AG08395 (cell line): Measurements from ENCODE around the gene CDH16.

Source experiments
- DNase-seq: peaks from one replicate; pipeline ENCODE4 v3.0.0; 2012; ENCODE audit warnings: mixed read lengths, low spot score

The CDH16 gene

DNA sequence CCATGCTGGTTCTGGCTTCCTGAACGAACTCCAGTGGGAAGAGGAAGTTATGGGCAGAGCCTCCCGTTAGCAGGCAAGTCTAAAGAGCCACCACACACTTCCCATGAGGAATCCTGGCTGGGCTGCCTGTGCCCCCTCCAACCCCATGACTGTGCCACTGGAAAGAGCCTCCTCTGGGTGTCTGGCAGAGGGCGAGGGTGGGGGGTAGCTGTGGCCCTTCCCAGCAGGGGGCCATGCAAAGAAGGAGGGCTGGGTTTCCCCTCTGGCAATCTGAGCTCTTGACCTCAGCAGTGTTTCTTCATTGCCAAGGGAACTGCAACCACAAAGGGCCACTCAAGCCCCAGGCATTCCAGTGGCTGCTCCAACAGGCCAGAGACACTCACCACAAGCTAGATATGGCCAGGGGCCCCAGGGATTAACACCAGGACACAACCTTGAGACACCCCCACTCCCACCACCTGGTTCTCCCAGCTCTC, 8.3 kb upstream of the CDH16 start:
- peak; percentile 92 for DNase-seq

DNA sequence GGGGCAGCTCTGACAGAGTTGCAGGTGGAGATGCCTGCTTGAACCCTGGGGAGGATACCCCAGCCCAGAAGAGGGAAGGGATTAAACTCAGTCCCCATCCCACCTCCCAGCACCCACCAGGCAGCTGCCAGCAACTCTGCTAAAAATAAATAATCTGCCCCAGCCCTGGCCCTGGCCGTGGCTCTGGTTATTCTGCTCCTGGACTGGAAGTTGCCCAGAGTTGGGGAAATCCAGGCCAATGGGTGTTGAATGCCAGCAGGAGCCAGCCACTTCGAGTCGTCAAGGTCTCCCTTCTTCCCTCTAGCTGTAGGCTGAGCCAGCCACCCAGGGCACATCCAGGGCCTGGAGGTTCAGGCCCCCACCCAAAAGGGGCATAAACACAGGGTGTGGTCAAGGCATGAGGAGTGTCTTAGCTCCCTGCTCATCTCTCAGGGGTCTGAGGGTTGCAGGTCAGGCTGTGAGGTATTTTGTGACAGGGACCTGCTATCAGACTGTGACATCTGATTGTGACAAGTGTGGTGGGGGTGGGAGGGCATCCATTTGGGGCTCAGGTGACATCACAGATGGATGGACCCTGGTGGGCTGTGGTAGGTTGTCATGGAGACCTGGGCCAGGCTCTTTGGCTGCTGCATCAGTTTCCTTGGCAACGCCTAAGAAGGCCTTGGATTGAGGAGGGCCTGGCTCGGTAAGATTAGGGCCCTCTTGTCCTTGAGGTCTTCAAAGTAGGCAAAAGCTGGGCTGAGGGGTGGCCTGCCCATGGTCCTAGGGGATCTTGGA, 7.7 kb upstream of the CDH16 start:
- no peak for DNase-seq

DNA sequence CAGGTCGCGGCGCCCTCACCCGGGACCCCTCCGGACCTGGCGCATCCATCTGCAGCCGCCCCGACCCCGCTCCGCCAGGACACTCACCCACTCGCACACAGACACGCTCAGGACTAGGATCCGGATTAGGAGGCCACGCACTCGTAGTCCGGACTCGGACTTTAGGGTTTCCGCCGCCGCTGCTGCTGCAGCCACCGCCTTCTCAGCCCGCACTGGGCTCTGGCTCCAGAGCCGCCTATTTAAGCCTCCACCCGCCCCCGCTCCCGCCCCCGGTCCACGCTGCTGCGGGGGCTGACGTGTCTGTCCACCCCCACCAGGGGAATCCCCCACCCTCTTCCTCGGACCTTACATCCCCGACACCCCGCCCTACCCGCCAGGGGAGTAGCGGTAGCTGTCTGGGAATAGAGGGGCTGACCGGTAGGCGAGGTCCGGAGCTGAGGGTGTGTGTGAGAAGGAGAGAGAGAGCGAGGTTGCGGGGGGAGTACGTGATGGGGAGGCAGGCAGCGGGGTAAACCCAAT, 6.7 kb upstream of the CDH16 start, which contains the start of gene RRAD:
Gene RRAD, minus strand, starts transcription at position 214 of the 519 bp plus-strand sequence. CDS start 356 bp downstream, outside the sequence.
- DNase-seq = no peak

DNA sequence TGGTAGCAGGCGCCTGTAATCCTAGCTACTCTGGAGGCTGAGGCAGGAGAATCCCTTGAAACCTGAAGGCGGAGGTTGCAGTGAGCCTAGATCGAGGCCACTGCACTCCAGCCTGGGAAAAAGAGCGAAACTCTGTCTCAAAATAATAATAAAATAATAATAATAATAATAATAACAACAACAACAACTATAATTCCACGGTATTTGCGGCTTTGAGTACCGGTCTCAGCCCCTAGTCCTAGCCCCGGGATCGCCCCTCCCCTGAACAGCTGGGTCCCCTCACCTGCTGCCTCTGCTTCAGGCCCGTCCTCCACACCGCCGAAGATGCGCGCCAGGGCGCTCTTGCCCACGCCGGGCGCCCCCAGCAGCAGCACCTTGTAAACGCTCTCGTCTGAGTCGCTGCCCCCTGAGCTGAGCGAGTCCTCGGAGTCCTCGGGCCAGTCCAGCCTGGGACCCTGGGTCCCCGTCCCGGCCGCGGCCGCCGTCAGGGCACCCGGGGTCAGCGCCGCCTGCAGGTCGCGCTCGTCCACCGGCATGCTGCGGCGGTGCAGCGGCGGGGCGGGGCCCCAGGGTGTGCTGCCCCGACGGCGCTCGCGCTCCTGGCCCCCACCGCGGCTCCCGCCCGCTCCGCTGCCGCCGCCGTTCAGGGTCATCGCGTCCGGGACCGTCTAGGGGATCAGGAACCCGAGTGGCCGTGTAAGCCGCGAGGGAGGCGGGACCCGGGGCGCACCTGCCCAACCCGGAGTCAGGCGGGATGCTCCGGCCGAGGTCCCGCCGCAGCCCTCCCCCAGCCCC, 6.0 kb upstream of the CDH16 start:
- peak; percentile 57 for DNase-seq

DNA sequence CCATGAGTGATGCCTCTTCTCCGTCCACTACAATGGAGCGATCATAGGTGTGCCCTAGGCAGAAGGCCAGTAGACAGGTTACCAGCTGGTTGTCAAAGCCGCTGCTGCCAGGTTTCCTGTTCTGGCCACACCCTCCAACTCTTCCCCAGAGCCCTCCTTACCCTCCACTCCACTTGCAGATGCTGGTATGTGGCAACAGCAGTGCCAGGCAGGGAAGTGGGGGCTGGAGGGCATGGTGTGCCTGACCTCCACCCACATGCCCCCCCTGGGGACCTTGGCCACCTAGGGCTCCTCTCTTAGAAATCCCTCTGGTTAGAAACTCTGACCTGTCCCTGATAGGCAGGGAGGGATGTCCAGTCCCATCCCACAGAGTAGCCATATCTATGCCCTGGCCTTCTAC, 5.2 kb upstream of the CDH16 start:
- no peak for DNase-seq

DNA sequence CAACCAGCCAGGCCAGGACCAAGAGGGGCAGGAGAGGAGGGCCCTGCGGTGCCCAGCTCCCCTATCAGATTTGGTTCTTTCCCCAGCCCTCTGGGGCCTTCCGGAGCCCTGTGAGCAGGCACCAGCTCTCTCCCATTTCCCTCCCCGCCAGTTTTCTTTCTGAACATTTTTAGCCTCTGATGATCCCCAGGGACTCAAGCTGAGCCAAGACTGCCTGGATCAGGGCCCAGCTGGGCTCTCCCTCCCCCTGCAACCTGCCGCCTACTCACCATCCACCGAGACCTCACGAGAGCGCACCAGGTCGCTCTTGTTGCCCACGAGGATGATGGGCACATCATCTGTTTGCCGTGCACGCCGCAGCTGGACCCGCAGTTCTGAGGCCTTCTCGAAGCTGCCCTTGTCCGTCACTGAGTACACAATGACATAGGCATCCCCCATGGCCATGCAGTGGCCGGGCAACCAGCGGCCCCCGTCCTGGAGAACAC, 4.6 kb upstream of the CDH16 start:
- DNase-seq = no peak

DNA sequence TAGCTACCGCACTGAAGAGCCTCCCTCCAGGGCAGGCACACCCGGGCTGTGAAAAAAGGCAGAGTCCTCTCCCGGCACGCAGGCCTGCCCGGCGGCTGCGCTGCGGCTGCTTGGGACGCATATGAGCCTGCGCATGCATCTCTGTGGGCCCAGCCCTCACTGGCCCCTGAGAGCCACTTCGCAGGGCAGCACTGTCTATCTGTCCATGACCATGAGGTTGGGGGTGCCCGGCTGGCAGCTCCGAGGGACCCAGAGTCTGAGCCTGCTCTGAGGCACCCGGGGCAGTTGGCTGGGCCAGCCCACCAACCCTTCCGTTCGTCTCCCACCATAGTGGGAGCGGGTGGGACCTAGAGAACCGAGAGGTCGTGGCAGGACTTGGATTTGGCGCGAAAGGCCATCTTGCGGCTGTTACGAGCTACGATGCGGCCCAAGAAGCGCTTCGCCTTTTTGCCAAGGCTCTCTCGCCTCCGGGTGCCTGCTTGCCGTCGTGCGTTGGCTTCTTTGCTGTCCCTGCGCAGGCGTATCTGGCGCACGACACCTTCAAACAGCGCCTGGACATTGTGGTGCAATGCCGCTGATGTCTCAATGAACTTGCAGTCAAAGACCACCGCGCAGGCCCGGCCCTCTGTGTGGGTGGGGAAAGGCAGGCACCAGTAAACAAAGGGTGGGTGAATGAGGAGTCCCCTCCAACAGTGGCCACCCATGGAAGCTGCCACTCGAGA, 3.2 kb upstream of the CDH16 start:
- no peak for DNase-seq

DNA sequence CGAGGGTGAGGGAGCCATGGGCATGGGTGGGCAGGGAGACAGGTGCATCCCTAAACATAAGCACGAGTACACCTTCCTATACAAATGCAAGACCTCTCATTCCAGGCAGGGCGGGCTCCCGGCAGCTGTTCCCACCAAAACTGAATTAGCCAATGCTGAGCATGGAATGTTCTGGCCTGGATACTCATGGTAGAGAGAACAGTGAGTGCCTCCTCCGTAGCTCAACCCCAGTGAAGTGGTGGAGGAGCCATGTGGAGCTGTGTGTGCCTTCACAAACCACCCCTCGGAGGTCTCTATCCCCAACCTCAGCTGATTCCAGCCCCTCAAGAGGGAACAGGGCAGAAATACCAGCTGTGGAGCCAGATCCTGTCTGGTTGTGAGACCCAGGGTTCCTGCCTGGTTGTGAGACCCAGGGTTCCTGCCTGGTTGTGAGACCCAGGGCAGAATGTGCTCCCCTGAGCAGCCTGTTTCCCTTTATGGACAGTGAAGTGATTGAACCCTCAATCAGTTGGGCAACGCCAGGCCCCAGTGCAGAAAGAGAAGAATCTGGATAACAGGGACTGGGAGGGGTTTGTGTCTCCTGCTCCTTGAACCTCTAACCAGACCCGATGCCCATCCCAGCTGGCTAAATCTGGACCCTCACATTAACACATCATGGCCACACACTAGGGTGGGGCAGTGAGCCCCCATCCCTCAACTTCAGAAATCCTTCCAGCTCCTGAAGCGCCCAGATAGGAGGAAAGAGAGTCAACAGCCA, 2.4 kb upstream of the CDH16 start:
- no peak for DNase-seq

DNA sequence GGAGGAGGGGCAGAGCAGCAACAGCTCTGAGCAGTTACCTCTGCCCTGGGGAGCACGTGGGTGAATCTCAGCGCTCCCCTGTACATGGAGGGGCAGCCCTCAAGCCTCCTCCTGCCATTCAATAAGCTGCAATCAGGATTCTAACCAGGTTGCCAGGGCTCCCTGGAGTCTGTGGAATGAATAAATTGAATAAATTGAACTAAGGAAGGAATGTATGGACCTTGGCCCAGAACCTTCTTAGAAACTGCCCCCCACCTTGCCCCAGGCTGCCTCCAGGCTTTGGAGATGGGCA, 1.6 kb upstream of the CDH16 start:
- DNase-seq = no peak

DNA sequence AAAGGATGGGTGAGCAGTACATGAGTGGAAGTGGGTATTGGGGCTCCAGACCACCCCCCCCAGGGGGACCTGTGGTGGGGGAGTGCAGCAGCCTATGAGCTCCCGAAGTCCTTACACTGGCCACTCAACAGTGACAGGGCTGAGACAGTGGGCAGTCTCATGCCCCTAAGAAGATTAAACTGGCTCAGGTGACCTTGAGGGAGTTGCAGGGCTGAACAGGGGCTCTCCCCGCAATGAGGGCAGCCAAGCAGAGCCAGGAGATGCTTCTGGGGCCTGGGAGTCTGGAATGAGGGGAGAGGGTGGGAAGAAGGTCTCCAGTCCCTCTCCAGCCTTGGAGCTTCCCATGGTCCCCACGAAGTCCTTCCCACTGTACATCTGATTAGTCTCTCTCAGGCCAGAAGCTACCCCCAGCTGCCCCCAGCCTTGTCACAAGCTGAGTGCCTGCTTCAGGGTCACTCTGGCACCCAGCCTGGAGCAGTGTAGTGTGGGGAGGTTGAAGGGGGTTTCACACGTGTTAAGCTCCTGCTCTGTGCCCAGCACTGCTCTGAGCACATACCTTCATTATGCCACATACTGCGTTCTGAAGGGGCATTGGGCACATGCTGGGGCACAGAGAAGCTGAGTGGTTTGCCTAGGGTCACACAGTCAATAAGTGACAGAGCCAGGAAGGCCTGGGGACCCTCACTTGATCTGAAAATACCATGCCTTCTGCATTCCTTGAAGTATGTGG, 1.0 kb upstream of the CDH16 start:
- DNase-seq = no peak

DNA sequence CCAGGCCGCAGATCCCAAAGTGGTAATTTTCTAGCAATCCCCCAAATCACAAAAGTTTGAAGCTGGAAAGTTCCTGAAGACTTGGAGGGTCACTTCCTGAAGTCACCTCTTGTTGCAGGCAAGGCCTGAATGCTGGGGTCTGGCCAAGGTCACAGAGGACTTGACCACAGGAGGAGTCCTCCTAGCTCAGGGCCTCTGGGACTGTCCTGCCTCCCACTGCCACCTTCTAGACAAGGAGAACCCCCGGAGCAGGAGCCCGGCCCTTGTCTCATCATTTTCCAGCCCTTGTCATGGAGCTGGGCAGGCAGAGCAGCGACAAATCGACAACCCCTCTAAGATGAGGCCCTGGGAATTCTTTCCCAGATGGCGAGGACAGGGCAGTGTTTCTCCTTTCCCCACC, 330 bp downstream of the CDH16 start:
- no peak for DNase-seq

DNA sequence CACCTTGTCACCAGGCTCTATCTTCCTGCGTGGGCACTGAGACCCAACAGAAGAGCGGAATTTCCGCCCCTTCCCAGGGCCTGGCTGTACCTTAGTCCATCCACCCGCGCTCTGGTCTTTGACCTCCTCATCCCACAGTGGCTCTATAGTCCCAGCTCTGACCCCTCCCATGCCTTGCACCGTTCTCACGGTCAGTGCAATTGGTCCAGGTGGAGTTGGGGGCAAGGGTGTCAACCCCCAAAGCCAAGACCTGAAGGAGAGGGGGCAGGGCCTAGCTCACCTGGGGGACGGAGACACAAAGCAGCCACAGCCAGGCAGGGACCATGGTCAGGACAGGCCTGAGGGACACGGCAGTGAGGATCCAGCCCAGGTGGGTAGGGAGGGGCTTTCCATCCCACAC, 944 bp downstream of the CDH16 start:
- DNase-seq = no peak

DNA sequence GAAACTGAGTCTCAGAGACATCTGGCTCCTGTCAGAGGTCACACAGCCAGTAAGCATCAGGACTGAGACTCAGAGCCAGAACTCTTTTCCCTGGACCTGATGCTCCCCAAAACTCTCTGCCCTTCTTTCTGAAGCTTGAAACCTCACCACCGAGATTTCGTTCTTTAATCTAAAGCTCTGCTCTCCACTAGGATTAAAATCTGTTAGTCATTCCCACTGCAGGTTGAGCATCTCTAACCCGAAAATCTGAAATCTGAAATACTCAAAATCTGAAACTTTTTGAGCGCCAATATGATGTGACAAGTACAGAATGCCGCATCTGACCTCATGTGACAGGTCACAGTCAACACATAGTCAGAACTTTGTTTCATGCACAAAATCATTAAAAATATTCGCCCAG, 2.2 kb downstream of the CDH16 start:
- no peak for DNase-seq

DNA sequence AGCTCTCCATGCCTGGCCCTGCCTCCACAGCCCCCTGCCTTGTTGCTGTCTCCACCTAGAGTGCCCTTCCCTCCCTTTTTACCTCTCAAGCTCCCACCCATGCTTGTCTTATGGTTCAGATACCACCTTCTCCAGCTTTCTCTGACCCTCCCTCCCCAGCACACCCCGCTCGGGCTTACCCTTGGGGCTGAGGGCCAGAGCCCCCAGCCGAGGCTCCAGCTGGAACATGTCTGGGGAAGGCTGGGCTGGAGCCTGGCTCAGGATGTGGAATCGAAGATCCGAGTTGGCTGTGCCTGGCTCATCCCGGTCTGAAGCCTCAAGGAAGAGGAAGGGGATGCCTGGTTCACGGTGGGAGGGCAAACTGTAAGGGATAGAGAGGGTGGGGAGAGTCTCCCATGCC, 3.6 kb downstream of the CDH16 start:
- no peak for DNase-seq

DNA sequence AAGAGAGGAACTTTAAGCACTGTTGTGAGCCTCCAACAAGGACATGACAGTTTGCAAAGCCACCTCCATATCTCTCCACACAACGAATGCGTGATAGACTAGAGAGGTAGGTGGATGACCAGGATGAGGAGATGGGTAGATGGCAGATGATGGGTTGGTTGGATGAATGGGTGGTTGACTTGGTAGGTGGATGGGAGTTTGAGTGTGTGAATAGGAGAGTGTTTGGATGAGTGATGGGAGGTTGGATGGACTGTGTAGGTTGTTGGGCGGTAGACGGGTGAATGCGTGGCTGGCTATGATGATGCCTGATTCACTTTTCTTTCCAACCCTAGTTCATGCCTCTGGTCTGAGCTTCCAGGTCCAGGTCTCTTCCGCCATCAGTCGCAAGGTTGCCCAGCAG, 4.1 kb downstream of the CDH16 start:
- DNase-seq = no peak

DNA sequence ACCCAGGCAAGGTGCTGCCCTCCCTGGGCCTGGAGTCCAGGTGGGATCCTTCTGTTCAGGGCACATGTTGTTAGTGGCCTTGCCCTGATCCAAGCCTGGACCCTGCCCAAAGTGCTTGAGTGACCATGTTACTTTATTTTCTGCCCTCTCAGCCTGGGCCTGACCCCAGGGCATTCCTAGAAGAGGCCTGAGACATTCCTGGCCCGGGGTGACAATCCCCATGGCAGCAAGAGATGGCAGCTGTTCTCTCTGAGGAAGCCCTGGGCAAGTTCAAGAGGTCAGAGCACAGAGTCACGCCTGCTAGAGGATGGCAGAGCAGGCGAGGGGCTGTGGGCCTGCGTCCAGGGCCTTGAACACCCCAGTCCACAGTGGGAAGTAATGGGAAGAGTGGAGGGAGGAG, 5.0 kb downstream of the CDH16 start:
- no peak for DNase-seq

DNA sequence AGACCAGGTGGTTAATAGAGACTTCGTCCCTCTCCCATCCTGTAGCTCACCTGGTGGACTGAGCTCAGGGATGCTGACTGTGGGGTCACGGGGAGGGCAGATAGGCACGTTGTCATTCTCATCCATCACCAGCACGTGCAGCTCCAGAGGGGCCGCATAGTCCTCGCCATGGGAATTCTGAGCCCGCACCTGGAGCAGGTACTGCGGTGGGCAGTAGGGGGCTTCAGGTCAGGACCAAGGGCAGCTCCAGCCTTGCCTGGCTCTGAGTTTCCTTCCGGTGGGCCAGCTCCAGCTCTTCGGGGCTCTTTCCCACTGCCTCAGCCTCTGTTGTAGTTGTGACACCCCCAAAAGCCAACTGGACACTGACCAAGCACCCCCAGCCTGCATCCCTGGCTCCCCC, 5.6 kb downstream of the CDH16 start:
- DNase-seq = no peak

DNA sequence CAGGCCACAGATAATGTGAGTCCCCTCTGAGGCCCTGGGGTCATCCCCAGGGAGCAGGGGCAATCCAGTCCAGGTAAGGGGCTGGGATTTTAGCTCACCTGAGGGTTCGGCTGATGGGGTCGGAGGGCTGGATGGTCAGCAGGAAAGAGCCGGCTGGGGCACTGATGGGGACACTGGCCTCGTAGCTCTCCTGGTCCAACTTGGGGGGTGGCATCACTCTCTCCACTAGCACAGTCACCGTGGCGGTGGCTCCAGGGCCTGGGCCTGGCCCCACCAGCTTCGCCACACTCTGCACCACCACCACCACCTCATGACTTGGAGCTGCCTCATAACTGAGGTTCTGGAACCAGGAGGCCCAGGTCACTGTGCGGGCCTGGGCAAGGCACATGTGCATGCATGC, 6.9 kb downstream of the CDH16 start:
- DNase-seq = no peak

DNA sequence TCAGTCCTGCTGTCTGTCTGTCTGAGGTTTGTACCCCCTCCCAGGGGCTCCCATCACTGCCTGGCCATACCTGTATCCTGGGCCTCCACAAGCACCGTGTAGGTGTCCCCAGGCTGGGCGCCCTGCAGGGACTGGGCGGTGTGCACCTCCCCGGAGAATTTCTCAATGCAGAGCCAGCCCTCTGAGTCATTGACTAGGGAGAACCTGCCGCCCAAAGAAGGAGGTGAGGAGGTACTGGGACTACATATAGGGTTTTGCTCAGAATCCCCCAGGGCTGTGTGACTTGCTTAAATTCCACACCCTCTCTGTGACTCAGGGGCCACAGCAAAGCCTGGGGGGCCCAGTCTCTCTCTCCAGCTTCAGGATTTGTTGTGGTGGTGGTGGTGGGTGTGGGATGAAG, 7.6 kb downstream of the CDH16 start:
- DNase-seq = no peak

DNA sequence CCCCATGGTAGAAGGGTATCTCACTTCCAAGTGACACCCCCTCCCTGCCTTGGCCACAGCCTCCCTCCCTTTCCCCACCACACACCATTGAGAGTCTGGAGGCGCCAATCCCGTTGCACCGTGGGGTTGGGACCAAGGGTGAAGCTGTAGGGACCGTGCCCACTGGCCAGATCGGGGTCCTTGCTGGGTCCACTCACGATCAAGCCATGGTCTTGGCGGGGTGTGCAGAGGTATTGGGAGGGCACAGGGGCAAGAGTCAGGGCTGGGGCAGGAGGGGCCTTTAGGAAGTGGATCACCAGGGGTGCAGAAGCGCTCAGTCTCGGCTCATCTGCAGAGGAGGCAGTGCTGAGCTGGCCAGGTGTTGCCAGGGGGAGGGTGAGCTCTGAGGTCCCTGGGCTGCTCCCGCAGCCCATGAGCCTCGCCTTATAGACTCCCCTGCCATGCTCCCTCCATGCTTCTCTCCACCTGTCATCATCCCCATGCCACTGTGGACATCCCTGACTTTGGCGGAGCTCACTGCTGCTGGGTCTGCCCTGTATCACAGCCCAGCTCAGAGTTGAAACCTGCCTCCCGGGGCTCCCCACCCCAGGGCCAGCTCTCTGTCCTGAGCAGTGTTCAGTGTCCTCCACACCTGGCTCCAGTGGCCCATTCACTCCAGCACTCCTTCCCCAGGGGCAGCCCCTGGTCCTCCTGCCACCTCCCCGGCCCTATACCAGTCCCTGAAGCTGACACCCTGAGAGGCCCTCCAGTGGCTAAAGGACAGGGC, 8.3 kb downstream of the CDH16 start:
- no peak for DNase-seq
